CD4-positive, alpha-beta T cell treated with Interleukin-2 at 100 ng/mL for 4 hours (primary cell): ENCODE data around the gene SELENOV.

Experiments
- DNase-seq: peaks from one replicate; pipeline ENCODE4 v3.0.0-alpha.2; 2020; ENCODE audit warnings: low spot score

Gene SELENOV

DNA sequence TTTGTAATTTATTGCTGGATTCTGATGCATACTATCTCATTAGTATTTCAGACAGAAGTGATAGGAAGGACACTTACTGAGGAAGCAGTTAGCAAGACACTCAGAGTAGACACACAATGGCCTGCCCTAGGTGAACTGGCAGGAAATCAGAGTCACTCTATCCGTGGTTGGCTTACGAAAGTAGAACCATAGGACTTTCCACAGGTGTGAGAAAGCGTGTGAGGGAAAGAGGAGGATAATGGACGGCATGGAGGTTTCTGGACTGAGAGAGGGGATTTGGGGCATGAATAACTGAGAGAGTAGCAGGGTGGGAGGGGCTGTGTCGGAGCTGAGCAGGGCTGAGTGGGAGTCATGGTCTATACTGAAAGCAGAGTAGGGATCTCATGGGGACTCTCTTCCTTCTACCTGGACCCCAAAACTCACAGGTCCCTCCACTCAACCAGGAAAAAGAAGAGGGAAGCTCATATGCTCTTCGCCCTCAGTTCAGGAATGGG lies 43.7 kb downstream of the SELENOV start:
- DNase-seq: peak; percentile 30

DNA sequence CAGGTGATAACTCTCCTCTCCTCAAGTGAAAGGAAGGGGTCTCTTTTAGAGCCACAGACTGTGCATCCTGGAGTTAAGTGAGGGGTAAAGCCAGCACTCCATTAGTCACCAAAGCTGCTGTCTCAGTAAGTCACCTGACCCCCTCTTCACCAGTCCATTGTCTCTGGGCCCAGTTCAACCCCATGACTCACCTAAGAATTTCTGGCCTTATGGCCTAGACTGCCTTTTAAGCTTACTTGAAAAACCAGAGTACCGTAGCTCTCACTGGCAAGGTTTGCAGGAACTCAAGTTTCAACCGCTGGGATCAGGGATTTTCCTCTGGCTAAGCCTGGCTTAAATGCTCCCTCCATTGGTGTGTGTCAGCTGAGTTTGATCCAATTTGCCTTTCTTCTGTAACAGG lies 48.5 kb downstream of the SELENOV start:
- DNase-seq: no peak

DNA sequence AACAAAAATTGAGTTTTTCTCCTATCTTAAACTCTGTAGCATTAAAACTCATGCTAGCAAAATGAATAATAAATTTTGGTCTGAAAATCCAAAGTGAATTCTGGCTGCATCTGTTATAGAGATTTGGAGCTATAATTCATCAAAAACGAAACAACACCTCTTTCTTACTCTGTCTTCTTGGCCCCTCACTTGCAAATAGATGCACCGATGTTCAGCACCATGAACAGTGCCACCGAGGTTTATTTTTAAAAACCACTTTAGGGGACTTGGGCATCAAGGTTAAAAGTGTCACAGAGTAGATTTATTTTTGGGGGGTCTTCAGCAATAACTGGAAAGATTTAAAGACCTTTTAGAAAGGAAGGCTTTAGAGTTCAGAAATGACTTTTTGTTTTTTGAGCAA lies 51.1 kb downstream of the SELENOV start:
- no peak for DNase-seq

DNA sequence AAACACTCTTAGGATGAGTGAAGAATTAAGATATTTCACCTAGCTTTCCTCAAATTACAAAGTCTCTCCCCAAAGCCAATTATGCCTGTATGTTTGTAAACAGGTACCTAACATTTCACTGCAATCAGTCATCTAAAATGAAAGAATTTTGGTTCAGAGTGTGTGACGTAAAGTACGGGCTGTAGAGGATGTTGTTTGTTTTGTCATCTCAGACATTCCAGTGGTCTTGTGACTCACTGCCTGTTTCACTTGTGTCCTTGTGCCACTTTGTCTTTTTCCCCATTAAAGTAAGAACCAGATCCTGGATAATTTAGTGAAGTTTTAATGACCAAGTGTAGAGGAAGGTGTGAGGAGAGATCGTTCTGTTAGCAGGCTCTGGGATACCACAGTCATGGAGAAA lies 53.7 kb downstream of the SELENOV start:
- DNase-seq: no peak
